Measurements from ENCODE around the gene SENP2.

GRCh38 chr3:185605566-185605965 is 19.5 kb downstream of the SENP2 start:
- no peak for TF ChIP-seq YY1 (IDR thresholded peaks at IDR 0.05; ENCODE audit: extremely low read depth, insufficient replicate concordance, low read depth, low read length)
- TF ChIP-seq EZH2 (IDR thresholded peaks at IDR 0.05) = no peak
- no peak for TF ChIP-seq TCF7L2 (IDR thresholded peaks at IDR 0.05; ENCODE audit: borderline replicate concordance, extremely low read depth, insufficient read depth, insufficient read length)
- no peak for TF ChIP-seq CTCF (IDR thresholded peaks at IDR 0.05 in 2 of 3, conservative IDR thresholded peaks at IDR 0.05 in 1 of 3; ENCODE audit: borderline replicate concordance in 1 of 3, insufficient read depth in 1 of 3, low read depth in 2 of 3, low read length in 2 of 3)
- TF ChIP-seq POLR2A (IDR thresholded peaks at IDR 0.05; ENCODE audit: borderline replicate concordance, extremely low read depth, insufficient read depth, insufficient read length) = no peak
- no peak for TF ChIP-seq ZNF274 (IDR thresholded peaks at IDR 0.05; ENCODE audit: low read depth, low read length)
- TF ChIP-seq CBX3 (IDR thresholded peaks at IDR 0.05; ENCODE audit: low read depth) = no peak
- no peak for TF ChIP-seq SIN3A (IDR thresholded peaks at IDR 0.05; ENCODE audit: low read depth)
- TF ChIP-seq EZH2phosphoT487 (IDR thresholded peaks at IDR 0.05; ENCODE audit: borderline replicate concordance) = no peak
- no peak for TF ChIP-seq CEBPB (IDR thresholded peaks at IDR 0.05; ENCODE audit: low read depth)
- no peak for TF ChIP-seq SRF (IDR thresholded peaks at IDR 0.05; ENCODE audit: low read depth)
- no peak for TF ChIP-seq REST (IDR thresholded peaks at IDR 0.05; ENCODE audit: low read depth)
